ENCODE data around the gene PLK1.

The PLK1 gene

DNA sequence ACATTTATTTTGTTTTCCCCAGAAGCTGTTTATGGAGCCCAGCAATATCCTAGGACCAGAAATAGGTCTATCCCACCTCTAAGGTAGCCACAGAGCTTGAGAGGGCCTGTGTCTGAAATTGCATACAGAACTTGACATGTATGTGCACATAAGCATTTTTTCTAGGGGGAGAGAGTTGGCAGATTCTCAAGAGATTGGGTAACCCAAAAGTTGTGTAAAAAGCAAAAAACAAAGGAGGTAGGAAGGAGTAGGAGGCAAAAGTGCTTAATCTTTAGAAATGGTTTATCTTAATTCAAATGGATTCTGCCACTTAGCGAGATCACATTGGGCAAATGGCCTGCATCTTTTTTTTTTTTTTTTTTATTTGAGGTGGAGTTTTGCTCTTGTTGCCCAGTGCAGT, 3.5 kb downstream of the PLK1 start:
- no peak for DNase-seq

DNA sequence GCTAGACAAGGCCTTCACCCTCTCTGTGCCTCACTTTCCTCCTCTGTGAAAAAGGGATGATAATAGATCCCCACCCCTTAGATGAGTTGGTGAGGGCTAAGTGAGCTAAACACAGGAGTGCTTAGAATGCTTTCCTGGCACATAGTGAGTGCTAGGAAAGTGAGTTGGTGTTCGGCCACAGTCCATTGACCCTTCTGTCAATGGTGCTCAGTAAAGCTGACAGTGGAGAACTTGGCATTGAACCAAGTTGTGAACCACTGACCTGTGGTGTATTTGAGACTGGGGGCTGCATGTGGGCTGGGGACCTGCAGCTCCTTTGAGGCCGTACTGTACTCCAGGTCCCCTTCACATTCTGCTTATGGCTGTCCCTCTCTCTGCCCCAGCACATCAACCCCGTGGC, 4.8 kb downstream of the PLK1 start:
- no peak for DNase-seq

DNA sequence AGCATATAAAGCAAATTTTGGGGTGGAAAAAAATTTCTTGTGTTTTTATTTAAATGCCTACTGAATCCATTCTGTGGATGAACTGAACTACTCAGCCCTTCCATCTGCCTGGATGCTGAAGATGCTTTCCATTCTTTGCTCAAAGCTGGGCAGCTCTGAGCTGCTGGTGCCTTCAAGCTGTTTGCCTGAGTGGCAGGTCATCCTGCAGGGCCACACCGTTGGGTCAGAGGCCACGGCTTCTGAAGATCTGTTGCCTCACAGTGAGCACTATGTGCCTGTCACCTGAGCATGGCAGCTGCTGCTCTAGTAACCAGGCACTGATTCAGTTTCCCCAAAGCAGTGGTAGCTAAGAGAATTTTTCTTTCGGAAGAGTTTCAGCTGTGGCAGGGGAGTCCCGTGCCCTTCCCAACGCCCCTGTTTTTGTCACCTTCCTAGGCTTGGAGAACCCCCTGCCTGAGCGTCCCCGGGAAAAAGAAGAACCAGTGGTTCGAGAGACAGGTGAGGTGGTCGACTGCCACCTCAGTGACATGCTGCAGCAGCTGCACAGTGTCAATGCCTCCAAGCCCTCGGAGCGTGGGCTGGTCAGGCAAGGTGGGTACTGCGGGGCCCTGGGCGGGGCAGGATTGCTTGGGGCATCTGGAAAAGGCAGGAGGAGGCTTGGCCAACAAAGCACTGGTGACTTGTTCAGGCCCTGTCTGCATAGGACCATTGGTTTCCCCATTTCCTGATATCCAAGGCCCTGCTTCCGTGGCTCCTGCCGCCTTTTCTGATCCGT, 8.5 kb downstream of the PLK1 start:
- no peak for DNase-seq

DNA sequence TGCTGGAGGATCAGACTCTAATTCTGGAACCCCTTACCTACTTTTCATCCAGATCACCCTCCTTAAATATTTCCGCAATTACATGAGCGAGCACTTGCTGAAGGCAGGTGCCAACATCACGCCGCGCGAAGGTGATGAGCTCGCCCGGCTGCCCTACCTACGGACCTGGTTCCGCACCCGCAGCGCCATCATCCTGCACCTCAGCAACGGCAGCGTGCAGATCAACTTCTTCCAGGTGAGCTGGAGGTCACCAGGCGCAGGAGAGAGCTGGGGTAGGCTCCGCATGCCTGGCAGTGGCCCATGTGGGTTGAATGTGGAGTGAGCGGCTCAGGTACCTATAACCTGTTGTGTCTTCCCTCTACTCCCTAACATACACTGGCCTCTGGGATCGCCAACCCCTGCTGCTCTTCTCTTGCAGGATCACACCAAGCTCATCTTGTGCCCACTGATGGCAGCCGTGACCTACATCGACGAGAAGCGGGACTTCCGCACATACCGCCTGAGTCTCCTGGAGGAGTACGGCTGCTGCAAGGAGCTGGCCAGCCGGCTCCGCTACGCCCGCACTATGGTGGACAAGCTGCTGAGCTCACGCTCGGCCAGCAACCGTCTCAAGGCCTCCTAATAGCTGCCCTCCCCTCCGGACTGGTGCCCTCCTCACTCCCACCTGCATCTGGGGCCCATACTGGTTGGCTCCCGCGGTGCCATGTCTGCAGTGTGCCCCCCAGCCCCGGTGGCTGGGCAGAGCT, 10.9 kb downstream of the PLK1 start:
- DNase-seq = no peak

DNA sequence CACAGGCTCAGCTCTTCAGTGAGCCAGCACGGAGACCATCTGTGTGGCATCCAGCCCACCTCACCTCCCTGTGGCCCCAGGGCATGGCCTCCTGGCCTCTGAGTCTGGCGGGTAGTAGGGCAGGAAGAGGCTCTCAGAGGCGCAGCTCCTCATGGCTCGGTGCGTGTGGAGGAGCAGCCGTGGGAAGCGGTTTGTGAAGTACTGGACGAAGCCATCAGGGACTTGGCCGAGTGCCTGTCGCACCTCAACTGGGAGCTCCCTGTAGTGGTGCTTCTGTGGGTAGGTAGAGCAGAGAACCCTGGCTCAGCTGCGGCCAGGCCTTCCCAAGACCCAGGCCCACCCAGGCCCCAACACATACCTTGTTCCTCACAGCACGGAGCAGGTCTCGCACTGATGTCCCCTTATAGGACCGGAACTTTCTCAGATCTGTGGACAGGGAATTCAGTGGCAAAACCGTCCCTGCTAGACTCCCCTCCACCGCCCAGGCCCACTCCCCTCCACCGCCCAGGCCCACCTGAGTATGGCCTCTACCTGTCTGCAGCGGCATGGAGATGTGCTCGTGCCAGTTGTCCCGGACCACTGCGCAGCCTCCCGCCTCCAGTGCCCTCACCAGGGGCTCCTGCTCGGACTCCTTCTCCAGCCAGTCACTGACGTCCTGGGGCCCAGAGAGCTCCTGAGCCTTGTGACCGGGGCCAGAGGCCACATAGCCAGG, 12.2 kb downstream of the PLK1 start:
- DNase-seq = no peak

DNA sequence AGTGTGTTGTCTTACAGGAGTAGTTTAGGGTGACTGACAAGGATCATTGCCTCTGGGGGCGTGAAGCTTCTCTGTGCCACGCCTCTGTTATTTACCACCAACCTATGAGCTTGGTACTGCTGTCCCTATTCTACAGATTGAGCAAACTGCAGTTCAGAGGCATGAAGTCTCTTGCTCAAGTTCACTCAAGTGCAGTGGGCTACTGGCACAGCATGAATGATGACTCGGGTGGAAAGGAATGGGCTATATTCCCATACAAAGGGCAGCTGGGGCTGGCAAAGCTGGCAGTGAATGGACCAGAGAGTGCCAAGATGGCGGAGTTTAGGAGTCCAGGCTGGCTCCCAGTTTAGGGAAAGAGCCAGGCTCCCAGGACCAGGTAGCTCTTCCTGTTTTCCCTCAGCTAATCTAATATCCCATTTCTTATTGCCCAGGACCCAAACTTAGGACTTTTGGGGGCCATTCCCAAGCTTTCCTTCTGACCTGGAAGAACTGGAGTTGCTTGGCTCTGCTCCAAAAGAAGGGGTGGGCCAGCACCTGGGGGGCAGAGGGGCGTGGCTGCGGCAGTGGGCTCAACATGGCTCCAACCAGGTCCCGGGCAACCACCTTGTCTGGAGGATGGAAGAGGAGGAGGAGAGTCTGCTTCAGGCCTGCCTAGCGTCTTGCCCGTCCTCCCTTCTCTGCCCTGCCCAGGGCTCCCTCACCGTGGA, 12.9 kb downstream of the PLK1 start:
- DNase-seq = no peak

DNA sequence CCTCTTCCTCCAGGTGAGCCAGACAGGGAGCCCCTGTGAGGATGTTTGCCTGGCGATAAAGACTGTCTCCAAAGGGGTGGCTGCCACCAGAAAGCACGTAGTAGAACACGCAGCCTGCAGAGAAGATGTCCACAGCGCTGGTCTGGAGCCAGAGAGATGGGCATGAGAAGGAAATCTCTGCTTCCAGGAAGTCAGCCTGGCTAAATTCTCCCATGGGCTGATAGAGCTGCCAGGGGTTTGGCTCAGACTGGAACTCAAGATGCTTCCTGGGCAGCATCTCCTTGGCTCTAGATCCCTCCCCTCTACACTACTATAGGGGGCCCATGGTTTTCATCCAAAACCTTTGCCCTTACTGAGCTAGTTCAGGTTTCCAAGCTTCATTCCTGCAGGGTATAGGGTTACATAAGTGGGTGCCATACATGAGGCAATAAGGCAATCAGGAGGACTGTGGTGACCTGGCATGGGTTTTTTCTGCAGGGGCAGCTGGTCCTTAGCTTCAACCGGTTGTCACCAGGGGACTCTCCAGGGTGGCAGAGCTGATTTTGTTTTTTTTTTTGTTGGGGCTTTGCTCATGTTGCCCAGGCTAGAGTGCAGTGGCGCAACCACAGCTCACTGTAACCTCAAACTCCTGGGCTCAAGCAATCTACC, 13.6 kb downstream of the PLK1 start:
- no peak for DNase-seq

DNA sequence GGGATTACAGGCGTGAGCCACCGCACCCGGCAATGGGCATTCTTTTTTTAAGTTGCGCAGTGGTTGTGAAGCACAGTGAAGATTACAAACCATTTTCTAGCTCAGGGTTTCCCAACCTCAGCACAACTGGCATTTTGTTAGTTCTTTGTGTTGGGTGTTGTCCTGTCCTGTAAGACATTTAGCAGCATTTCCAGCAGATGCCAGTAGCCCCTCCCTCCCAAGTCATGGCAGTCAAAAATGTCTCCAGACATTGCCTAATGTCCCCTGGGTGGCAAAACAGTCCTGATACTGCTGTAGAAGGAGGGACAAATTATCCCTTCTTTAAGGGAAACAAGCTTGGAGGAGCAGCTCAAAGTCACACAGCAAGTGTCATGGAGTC, 15.6 kb downstream of the PLK1 start:
- DNase-seq = no peak

DNA sequence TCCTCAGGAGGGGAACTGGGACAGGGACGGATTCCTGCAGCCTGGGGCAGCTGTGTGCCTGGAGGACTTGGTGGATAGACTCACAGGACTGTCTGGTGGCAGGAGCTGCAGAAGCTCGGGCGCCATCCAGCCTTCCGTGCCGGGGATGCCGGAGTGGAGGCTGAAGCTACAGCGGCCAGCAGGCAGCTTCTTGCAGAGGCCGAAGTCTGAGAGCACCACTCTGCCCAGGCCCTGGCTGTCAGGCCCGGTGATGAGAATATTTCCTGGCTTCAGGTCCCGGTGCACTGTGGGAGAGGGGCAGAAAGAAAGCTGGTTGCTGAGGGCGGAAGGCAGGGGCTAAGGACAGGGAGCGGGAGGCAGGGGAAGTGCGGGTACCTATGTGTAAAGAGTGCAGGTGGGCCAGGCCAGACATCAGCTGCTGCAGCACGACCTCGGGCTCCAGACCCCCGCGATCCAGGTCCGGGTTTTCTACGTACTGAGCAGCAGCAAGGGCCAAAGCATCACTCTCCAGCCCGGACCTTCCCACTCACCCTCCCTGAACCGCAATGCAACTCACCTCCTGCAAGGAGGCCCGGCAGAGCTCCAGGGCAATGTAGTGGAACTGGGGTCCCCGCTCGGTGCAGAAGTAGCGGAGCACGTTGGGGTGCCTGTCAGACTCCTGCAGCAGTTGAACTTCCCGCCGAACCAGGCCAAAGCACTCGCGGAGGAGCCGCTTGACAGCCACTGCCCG, 16.1 kb downstream of the PLK1 start:
- DNase-seq = no peak

DNA sequence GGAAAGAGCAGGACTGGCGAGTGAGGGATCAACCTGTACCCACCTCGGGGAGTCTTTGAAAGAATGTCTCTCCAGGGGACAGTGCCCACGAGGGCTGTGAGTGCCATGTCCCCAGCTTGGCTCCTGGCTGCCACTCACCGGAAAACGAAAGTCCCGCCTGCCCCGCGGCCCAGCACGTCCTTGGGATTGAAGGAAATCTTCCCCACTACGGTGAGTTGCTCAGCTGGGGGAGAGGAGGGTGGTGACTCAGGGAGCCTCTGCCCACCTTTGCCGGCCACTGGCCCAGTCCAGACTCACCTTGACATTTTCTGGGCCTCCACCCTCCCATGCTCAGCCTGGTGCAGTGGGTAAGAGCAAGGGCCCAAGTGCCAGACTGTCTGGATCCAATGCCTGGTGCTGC, 17.1 kb downstream of the PLK1 start:
- no peak for DNase-seq

DNA sequence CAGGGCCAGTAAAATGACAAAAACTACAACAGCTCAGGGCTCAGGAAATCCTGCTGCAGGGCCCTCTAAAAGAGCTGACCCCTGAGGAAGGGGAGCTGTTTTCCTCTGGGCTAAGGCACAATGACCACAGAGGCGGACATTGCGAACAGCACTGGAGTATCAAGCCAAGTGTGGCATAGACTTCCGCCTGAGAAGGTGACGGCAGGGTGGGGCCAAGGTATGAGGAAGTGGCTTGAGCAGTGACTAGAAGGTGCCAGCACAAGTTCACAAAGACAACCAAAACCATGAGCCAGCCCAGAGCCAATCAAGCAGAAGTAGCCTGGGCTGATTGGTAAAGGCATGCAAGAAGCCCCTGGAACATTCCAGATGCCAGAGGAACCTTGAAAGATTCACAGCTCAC, 20.4 kb downstream of the PLK1 start:
- DNase-seq = peak; percentile 34

DNA sequence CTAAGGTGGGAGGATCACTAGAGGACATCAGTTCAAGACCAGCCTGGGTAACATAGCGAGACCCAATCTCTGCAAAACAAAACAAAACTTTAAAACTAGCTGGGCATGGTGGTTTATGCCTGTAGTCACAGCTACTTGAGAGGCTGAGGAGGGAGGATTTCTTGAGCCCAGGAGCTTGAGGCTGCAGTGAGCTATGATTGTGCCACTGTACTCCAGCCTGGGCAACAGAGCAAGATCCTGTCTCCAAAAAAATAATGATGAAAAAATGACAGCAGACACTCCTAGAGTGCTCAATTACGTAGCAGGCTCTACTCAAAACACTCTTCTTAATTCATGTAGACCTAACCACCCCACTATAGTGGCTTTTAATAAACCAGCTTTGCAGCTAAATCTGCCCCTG, 21.4 kb downstream of the PLK1 start:
- no peak for DNase-seq

DNA sequence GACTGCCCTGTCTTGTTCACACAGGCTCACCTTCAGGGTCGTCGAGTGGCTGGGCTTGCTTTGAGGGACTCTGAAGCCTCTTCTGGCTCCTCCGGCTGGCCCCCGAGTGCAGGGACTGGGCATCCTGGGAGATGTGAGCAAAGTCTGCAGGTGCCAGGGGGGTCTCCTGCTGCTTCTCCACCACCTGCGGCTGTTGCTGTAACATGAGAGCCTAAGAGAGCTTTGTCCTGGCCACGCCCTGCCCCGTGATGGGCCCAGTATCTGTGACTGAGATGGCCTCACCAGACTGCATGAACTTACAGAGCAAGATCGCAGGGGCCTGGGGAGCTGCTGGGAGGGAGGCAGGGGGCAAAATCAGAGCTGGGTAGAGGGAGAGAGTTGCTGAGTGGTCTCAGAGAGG, 21.8 kb downstream of the PLK1 start:
- no peak for DNase-seq

DNA sequence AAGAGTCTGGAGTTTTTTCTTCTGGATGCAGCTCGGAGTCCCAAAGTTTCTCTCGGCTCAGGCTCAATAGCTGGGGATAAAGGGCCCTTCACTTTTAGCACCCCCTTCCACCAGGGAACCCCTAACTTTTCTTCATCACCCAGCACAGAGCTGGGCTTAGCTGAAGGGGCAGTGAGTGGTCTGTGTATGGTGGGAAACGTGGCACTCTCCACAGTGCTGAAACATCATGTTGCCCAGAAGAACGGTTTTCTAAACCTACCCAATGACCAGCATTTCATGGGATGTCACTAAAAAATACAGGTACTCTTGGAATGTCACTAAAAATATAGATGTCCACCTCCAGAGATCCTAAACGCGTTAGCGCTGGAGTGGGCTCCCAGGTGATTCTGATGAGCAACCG, 22.4 kb downstream of the PLK1 start:
- DNase-seq = no peak

DNA sequence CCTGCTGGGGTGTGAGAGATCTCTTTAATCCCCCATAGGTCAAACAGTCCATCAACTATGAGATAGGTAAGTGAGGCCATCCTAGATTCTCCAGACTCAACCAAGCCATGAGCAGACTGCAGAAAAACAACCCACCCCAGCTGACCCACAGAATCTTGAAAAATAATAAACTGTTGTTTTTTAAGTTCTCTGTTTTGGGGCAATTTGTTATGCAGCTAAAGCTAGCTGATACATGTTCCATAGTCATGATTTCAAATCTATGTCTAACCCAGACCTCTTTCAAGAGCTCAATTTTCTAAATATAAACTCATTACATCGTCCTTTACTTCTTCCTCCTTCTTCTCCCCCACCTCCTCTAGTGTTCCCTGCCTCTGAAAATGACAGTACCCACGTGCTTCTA, 24.3 kb downstream of the PLK1 start:
- no peak for DNase-seq

DNA sequence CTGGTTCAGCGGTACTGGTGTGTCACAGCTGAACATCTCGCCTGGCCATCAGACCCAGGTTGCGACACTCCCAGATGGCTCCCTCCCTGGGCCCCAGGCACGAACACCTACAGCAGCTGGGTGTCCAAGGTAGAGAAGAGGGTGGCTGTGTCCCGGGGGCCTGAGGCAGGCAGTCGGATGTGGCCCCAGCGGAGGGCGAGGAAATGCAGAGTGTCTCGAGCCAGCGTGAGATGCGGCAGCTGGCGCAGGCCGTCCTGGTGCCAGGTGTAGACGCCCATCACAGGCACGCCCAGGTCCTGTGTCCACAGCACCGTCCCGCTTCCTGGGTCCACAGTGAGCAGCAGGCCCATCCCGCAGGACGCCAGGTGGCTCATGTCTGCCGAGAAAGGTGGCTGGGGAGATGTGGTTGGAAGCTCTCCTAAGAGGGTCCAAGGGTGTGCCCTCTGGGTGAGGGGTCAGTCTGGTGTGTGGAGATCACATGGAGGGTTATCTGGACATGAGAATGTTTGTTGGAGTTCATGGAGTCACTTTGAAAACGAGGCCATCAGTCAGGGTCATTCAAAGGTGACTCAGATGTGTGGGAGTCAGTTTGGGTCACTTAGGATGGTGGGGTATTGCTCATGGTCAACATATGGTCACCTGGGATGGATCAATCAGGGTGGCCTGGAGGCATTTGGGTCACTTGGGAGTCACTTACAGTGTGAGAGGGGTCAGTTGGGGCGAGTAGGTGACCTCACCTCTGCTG, 26.3 kb downstream of the PLK1 start:
- DNase-seq = no peak

DNA sequence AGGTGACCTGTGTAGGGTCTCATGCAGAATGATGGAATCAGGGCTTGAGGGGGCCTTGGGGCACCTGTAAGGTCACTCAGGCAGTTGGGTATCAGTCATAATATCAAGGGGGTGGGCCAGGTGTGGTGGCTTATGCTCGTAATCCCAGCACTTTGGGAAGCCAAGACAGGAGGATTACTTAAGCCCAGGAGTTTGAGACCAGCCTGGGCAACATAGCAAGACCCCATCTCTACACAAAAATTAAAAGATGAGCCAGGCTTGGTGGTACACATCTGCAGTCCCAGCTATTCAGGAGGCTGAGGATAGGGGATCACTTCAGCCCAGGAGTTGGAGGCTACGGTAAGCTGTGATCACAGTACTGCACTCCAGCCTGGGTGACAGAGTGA, 26.8 kb downstream of the PLK1 start:
- no peak for DNase-seq

DNA sequence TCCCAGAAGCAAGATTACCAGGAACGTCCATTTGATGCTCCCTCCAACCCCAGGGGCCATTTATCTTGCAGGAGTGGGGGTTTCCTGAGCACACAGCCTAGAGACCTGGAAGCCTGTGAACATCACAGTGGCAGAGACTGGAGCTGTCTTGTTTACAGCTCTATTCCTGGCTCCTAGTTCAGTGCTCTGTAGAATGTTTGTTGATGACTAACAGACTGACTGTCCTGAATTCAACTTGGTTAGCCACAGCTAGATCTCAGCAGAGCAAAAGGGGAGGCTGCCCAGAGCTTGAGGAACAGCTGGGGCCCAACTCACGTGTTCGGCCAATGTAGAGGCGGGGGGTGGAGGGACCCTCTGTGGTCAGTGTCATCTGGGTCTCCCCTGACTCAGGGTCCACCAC, 27.8 kb downstream of the PLK1 start:
- no peak for DNase-seq

DNA sequence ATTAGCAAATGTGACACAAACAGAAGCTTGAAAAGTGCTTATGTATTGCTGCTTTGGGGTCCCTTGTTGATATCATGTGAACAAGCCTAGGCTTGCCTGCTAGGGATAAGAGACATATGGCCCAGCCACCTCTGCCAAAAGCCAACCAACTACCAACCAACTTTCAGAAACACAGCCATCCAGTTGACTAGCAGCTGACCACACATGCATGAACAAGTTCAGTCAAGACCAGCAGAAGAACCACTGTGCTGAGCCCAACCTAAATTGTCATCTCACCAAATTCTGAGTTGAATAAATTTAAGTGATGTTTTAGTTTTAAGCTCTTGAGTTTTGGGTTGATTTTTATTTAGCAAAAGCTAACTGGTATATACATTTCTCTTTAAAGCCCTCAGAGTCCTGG, 30.8 kb downstream of the PLK1 start:
- DNase-seq = no peak

DNA sequence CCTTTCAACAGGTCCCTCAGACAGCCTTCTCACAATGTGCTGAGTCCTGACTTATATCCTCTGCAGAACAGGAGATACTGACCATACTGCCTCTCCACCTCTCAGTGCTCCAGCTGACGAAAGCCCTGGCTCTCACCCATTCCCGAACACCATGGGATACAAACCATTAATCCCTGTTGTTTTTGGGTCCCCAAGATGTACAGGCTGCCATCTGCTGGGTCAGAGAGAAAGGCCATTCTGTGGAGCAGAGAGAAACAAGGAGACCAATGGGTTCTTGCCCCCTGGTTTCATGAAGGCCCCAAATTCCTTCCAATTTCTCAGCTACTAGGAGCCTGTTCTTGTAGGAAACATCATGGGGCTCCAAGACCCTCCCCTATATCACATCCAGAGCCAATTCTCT, 31.3 kb downstream of the PLK1 start:
- no peak for DNase-seq

DNA sequence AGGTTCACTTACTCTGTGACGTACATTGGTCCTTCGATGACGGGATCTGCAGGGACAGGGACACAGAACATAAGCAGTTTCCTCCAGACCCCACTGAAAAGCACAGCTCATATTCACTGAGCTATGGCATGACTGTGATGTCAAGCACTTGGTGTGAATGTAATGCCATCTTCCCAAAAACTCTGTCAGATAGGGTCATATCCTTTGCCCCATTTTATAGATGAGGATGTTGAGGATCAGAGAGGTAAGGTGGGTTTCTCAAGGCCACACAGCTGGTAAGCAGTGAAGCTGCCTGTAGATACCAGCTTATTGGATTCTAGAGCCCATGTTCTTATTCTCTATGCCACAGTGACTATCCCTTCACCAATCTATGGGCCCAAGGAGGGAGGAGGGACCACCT, 31.8 kb downstream of the PLK1 start:
- DNase-seq = no peak

DNA sequence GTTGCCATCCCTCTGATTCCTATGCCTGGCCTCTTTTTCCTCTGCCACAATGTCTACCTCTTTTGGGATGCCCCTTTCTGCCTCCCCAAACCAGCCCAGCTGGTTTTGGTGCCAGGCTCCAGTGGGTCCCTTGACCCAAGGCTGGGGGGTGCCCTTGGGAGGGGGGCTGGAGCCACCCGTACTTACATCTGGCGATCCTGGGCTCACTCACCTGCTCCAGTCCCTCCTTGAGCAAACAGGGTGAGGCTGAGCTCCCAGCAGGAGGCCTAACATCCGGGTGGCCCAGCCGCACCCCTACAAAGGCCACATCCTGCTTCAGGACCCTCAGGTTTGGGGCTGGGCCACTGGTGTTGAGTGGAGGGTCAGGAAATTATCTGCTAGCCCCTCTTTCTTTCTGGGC, 33.1 kb downstream of the PLK1 start:
- no peak for DNase-seq
